ENCODE data around the gene MYEF2.

MYEF2 gene

DNA sequence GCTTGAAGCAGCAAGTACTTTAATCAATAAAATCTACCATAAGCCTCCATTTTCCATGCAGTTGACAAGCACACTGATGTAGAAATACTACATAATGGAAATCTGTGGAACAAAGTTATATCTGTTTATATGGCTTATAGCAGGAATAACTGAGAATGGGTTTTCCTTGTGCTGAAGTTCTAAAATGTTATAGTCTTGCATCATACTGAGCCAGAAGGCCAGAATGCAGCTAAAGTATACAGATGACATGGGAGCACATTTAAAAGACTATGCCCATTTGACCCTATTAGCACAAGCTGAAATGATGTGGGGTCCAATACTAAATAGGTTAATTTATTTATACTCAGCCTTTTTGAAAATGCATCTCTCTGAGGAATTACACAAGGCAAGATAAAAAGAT, 32.2 kb downstream of the MYEF2 start:
- no peak for FAIRE-seq

- no peak for FAIRE-seq
Measured at GRCh38 chr15:48144889-48145288, 33.2 kb downstream of the MYEF2 start.

DNA sequence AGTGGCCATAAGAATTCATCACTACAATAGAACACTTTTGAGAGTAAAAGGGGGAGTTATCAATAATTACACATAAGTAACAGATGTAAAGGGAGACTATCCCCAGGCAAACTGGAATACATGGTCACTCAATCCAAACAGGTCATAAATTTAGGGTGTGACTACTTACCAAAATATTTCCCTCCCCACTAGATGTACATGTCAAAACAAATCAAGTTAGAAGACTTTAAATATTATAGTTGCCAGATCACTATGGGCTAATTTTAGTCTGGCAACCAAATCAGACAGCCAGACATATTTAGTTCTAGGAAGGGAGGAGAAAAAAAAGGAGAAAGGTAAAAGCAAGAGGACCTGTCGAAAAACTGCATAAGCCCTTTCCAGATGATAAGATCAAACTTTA, 34.2 kb downstream of the MYEF2 start:
- FAIRE-seq = no peak

DNA sequence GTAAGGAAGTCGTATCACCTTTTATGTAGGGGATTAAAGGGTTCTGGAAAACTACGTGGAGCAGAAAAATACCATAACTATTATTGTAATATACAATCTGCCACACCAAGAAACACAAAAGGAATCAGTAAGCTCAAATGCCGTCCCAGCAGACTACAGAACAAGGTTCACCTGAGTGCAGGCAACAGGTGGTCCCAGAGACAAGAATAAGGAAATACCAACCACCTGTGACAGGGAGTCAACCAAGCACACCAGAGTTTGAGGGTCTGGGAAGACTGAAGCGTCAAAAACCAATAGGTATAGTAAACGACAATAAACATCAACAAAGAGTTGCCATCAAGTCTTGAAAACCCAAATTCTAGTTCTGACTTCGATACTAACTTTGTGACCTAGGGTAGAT, 45.2 kb downstream of the MYEF2 start:
- no peak for FAIRE-seq

GRCh38 chr15:48131324-48131723, 46.8 kb downstream of the MYEF2 start:
- no peak for FAIRE-seq

DNA sequence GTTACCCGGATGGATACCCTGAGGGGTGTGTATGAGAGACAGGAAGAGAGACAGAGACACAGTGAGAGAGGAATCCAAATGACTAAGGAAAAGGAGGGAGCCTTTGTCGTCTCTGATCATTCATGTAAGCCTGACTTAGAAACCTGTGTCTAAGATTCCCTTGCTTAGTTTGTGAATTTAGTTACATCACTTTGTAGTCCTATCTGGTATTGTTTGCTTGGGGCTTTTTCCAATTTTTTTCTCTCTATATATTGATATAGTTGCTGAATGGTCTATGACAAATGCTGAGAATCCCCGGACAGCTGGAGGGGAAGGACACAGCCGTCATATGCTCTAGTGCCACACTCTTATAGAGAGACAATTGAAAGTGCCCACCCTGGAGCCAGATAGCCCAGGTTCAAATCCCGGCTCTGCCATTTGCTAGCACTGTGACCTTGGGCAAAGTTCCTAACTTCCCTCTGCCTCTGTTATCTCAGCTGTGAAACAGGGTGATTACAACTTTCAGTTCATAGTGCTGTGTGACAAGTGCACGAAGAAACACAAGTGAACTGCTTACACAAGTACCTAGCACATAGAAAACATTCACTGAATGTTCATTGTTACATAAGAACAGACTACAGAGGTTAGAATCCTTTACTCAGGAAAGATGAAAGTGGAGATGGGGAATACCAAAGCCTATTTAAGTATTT, 51.3 kb downstream of the MYEF2 start:
- no peak for FAIRE-seq

- no peak for FAIRE-seq
Measured at GRCh38 chr15:48121849-48122248, 56.2 kb downstream of the MYEF2 start.

GRCh38 chr15:48120745-48121144, 57.4 kb downstream of the MYEF2 start, which contains the start of gene SLC24A5:
SLC24A5 (plus strand) TSS chr15:48120990; CDS start chr15:48121045, 55 bp downstream.
- FAIRE-seq = no peak

DNA sequence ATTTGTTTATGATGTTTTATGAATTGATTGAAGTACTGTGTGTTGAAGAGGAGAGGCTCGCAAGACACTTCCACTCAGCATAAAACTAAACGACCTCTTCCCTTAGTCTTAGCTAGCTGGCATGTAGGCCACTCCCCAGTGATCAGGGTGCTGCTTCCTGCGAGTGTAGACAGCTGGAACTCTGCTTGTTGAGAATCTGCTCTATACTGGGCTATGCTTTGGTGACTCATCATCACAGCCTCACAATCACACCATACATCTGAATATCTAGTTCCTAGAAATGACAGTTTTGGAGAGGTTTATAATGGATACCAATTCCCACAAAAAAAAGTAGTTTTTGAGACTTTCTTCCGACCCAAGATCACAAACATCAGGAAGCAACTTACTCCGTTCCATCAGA, 58.8 kb downstream of the MYEF2 start:
- no peak for FAIRE-seq

GRCh38 chr15:48112242-48112641, 65.9 kb downstream of the MYEF2 start:
- no peak for FAIRE-seq

GRCh38 chr15:48109856-48110531, 68.1 kb downstream of the MYEF2 start:
- no peak for FAIRE-seq

GRCh38 chr15:48109212-48109611, 68.9 kb downstream of the MYEF2 start:
- no peak for FAIRE-seq

- no peak for FAIRE-seq
Measured at GRCh38 chr15:48105936-48106335, 72.2 kb downstream of the MYEF2 start.

GRCh38 chr15:48103647-48104046, 74.4 kb downstream of the MYEF2 start:
- FAIRE-seq = no peak

DNA sequence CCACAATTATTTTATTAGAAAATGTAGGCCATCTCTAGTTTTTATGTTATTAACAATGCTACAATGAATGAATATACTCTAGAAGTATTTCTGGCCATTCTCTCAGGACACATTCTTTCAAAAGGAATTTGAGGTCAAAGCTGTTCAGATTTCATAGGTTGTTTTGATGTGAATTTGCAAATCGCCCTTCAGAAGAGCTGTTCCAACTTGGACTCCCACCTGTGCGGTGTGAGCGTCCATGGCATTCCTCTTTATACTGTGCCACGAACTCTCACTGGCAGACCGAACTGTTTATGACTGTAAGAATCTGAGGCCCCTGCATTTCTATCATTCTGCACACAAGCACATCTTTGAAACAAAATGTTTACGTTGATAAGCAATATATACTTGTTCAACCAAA, 75.9 kb downstream of the MYEF2 start:
- FAIRE-seq = no peak

DNA sequence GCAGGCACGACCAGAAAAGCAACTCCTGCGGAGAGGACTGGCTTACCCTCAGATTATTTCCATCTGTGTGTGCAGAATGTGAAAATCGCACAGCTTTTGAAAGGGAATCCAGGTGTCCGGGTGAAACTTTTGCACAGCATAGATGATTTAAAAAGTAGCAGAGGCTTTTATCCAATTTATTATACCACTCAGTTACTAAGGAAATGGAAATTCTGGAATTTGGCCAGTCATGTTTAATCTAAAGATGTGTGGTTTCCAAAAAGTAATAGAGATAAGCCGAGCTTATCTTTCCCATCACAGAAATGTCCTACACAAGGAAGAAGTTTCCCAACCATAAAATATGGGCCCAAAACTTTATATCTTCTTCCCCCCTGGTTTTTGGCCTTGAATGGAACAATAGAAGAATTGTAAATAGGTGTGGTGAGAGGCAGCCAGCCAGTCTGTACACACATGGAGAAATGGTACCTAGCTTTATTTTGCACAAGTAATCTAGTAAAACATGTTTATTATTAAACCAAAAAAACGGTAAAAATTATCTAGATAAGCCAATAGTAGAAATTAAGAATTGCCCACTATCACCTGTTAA, 76.6 kb downstream of the MYEF2 start:
- no peak for FAIRE-seq

DNA sequence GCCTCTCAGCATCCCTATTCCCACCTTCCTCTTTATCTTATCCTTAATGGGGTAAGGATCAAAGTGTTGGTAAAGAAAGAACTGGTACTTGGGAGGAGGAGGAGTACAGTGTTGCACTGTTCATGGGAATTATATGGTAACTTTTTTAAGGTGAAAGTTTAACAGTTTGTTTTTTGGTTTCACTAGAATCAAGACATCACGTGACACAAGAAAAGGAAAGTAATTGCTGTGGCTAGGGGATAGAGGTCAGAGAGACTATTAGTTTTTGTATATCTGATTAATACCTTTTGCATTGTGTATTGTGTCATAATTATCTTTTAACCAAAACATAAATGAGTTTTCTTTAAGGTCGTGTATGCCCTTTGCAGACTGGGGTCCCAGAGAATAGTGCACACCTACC, 80.8 kb downstream of the MYEF2 start:
- no peak for FAIRE-seq

GRCh38 chr15:48096813-48097212, 81.3 kb downstream of the MYEF2 start:
- FAIRE-seq = no peak

- FAIRE-seq = no peak
Measured at GRCh38 chr15:48096355-48096786, 81.7 kb downstream of the MYEF2 start.

DNA sequence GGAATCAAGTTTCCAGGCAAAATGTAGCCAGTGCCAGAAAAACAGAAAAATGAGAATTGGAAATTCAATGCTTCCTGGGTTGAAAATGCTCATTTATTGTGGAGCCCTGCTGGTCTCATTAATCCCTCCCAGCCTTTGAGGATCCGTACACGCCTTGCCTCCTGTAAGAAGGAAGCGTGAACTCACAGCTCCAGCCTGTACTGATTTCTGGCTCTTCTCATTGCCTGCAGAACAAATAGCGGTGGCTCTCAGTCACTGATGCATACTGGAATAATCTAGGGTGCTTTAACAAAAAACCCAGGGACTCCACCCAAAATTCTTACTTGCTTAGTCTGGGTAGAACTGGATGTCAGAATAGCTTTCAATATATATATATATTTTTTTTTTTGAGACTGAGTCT, 86.6 kb downstream of the MYEF2 start:
- no peak for FAIRE-seq

DNA sequence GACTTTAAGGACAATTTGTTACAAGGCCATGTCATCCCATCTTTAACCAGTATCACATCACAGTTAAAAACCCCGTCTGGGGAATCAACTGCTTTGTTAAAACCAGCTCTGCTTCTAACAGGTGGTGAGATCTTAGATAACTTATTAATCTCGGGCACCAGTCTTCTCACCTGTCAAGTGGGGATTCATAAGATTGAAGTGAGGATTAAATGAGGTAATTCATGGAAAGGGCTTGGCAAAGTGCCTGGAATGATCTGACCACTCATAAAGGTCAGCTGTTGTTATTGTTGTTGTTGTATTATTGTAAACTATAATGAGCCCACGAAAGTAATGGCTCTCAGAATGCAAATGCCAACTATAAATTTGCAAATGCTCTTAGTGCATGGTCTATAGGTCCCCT, 87.4 kb downstream of the MYEF2 start:
- FAIRE-seq = no peak

- no peak for FAIRE-seq
Measured at GRCh38 chr15:48090115-48090514, 88.0 kb downstream of the MYEF2 start.

DNA sequence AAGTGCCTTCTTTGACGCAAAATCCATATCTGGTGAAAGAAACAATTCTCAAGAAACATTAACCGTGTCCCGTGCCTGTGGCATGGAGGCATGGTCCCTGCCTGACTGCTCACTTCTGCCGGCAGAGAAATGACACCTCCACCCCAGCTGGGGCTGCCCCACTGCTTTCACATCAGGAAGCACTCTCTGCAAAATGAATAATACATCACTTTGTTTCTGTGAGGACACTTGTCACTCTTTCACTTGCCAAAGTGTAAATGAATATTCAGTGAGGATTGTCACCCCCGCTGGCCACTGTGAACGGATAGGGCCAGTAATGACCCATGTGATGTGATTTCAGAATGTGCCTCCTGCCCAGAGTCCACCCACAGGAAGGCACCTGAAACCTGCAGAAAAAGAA, 88.4 kb downstream of the MYEF2 start:
- FAIRE-seq = no peak

GRCh38 chr15:48087844-48088243, 90.3 kb downstream of the MYEF2 start:
- no peak for FAIRE-seq
